Measurements from ENCODE around the gene AXL. TPM values are rescaled to one million over a fixed set of nuclear protein-coding genes. Genes with fewer than 3 reads are reported as not detected.
"Not testable (repeated sequence)": the region's sequence is repeated elsewhere in the genome, so short reads cannot be mapped to it uniquely, and the experiment has no call there.

The AXL gene
- total and polyA plus RNA-seq, 2 donors (not counting 3 experiments of a cell fraction or from before 2014, with no cell fraction given), result 86.9 to 172 TPM

DNA sequence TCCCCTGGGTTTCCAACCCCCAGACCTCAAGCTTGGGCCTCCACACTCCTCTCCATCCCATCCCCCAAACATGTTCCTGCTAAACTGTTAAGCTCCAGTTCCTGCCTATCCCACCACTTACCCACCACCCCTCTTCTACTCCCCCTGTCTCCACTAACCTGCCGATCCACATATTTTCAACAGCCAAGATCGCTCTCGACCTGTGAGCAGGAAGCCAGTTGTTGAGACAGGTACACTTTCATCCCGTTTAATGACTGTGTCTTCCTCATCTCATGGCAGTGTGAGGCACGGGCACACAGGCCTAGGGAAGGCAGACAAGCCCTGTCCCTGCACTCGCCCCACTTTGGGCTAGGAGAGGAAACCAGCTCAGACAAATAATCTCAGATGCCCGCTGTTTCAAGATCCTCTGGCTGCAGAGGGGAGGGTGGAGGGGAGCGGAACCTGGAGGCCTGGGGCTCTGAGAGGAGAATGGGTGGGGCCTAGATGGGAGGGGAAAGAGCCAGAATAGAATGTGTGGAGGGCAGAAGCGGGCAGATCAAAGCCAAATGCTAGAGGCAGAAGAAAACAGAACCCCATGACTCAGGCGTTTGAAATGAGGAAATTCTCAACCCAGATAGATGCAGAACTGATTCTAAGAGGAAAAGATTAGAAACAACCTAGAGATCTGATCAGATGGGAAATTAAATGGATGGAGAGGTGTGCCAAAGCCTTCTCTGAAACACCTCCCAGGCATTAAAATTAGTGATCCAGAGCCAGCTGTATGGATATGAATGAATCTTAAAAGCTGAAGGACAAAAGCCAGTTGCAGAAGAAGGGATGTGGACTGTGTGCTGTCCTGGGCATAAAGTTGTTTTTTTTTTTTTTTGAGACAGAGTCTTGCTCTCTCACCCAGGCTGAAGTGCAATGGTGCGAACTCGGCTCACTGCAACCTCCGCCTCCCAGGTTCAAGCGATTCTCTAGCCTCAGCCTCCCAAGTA lies 42.9 kb upstream of the AXL start:
- FAIRE-seq, result peak; percentile 21
- no peak for DNase-seq (ENCODE audit: low read depth, low spot score)
- H3K4me2 ChIP-seq (ENCODE audit: insufficient read depth, low read length), result no peak overlapping the region
- CTCF ChIA-PET, result interaction anchor here (1.4 kb wide), 1 partner anchor 16 kb away, joined by 3 read pairs; no protein-coding TSS in a partner anchor
- peak overlapping the region; percentile 49 for H2AFZ ChIP-seq (ENCODE audit: low read depth, low read length)
- POLR2A ChIA-PET, result interaction anchor here (0.6 kb wide), 1 partner anchor 75 kb away, joined by 4 read pairs; no protein-coding TSS in a partner anchor
- H3K36me3 ChIP-seq (ENCODE audit: control insufficient read depth in 2 of 2, extremely low read depth in 1 of 2, insufficient read depth in 2 of 2, low read length in 2 of 2), result no peaks in the 10 kb centered on the region
- TF ChIP-seq MYC (IDR thresholded peaks at IDR 0.05; ENCODE audit: low read depth, low read length), result no peak
- peak; percentile 16 for TF ChIP-seq FOS (IDR thresholded peaks at IDR 0.05; ENCODE audit: borderline replicate concordance, insufficient read depth, low read length)
- TF ChIP-seq POLR2A (IDR thresholded peaks at IDR 0.05; ENCODE audit: low read depth, low read length), result no peak
- H3K4me1 ChIP-seq (ENCODE audit: control insufficient read depth, extremely low read depth, insufficient read depth, low read length), result peaks cover 5% of the 10 kb centered on the region
- no peaks in the 10 kb centered on the region for H3K27me3 ChIP-seq (ENCODE audit: control insufficient read depth in 2 of 2, insufficient read depth in 2 of 2, low read length in 2 of 2)
- H3K79me2 ChIP-seq (ENCODE audit: control insufficient read depth, insufficient read depth, low read length), result no peaks in the 10 kb centered on the region
- no peaks in the 10 kb centered on the region for H3K9me1 ChIP-seq (replicated peaks; ENCODE audit: control insufficient read depth, extremely low read depth, insufficient read depth, low read length)
- dilution Hi-C loops (cut with MboI; ENCODE audit: extremely low pct_ligation_motif_present, low sequenced_read_pairs) (no loop called here), intact Hi-C loops (cut with micrococcal nuclease) (no loop called here)
- H4K20me1 ChIP-seq (replicated peaks; ENCODE audit: control insufficient read depth, extremely low read depth, insufficient read depth, low read length), result no peaks in the 10 kb centered on the region
- no TSS peak for BruUV-seq (replicated peaks)
- H3K4me3 ChIP-seq (replicated peaks in 1 of 3; ENCODE audit: insufficient read depth in 1 of 3, low read depth in 1 of 3, low read length in 3 of 3), result no peak overlapping the region
- H3K27ac ChIP-seq (ENCODE audit: insufficient read depth, low read depth, low read length), result no peak overlapping the region
- H3K9ac ChIP-seq (replicated peaks; ENCODE audit: extremely low read depth, insufficient read depth, low read length), result no peak overlapping the region
- no peaks in the 10 kb centered on the region for H3K9me3 ChIP-seq (replicated peaks; ENCODE audit: control insufficient read depth, insufficient read depth, low read length)

DNA sequence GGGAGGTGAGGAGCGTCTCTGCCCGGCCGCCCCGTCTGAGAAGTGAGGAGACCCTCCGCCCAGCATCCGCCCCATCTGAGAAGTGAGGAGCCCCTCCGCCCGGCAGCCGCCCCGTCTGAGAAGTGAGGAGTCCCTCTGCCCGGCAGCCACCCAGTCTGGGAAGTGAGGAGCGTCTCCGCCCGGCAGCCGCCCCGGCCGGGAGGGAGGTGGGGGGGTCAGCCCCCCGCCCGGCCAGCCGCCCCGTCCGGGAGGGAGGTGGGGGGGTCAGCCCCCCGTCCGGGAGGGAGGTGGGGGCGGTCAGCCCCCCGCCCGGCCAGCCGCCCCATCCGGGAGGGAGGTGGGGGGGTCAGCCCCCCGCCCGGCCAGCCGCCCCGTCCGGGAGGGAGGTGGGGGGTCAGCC lies 38.9 kb upstream of the AXL start:
- dilution Hi-C loops (cut with MboI; ENCODE audit: extremely low pct_ligation_motif_present, low sequenced_read_pairs); CTCF ChIA-PET: not testable (repeated sequence)

More for the DNA sequence above, 38.9 kb upstream of the AXL start:
- H3K27ac ChIP-seq (ENCODE audit: insufficient read depth, low read depth, low read length); H3K4me2 ChIP-seq (ENCODE audit: insufficient read depth, low read length); H3K9ac ChIP-seq (replicated peaks; ENCODE audit: extremely low read depth, insufficient read depth, low read length); H3K9me1 ChIP-seq (replicated peaks; ENCODE audit: control insufficient read depth, extremely low read depth, insufficient read depth, low read length); H3K4me3 ChIP-seq (replicated peaks in 1 of 3; ENCODE audit: insufficient read depth in 1 of 3, low read depth in 1 of 3, low read length in 3 of 3); BruUV-seq (replicated peaks); POLR2A ChIA-PET; DNase-seq (ENCODE audit: low read depth, low spot score); H3K27me3 ChIP-seq (ENCODE audit: control insufficient read depth in 2 of 2, insufficient read depth in 2 of 2, low read length in 2 of 2); H3K36me3 ChIP-seq (ENCODE audit: control insufficient read depth in 2 of 2, extremely low read depth in 1 of 2, insufficient read depth in 2 of 2, low read length in 2 of 2); intact Hi-C loops (cut with micrococcal nuclease); H2AFZ ChIP-seq (ENCODE audit: low read depth, low read length); FAIRE-seq; H3K9me3 ChIP-seq (replicated peaks; ENCODE audit: control insufficient read depth, insufficient read depth, low read length); H3K79me2 ChIP-seq (ENCODE audit: control insufficient read depth, insufficient read depth, low read length); H4K20me1 ChIP-seq (replicated peaks; ENCODE audit: control insufficient read depth, extremely low read depth, insufficient read depth, low read length); H3K4me1 ChIP-seq (ENCODE audit: control insufficient read depth, extremely low read depth, insufficient read depth, low read length): not testable (repeated sequence)

Data from endothelial cell of umbilical vein (primary cell).